IMR-90 (cell line): ENCODE data around the gene DHRS7C. TPM values are rescaled to one million over a fixed set of nuclear protein-coding genes. Genes with fewer than 3 reads are reported as not detected.

ENCODE experiments used
- ATAC-seq: fragments of 200-7000 bp; cut with Tn5 transposase; 2 replicates; pipeline ENCODE4 v1.9.1; 2020; ENCODE audit warnings: low read depth, mild to moderate bottlenecking, moderate library complexity
- BruUV-seq: library from RNA; stranded (reverse); fragments of 400-500 nt; replicated peaks from 2 replicates; lab custom pipeline; 2021; lab: Mats Ljungman, UMichigan
- CTCF ChIA-PET: fragments of 300-600 bp; formaldehyde crosslinking; extraction: SDS; loops from one replicate; lab custom pipeline; 2021; ENCODE audit warnings: antibody characterized with exemption; lab: Yijun Ruan, JAX
- POLR2A ChIA-PET: fragments of 300-600 bp; sonication (Branson Sonifier 250); formaldehyde crosslinking; loops from one replicate; lab custom pipeline; 2022; ENCODE audit warnings: antibody characterized with exemption; ENCODE audit not compliant: unreplicated experiment; lab: Charles Lee
- DNase-seq: peaks from one replicate; pipeline ENCODE4 v3.0.0; 2013
- H2AFZ ChIP-seq: replicated peaks from 2 replicates; pipeline ENCODE3; 2013; ENCODE audit warnings: low read length, mild to moderate bottlenecking; ENCODE audit not compliant: poor library complexity
- H2AK5ac ChIP-seq: 2 replicates; pipeline ENCODE4 v1.6.1; 2013; ENCODE audit warnings: low read depth, low read length, inconsistent platforms
- H2AK9ac ChIP-seq: replicated peaks from 2 replicates; pipeline ENCODE3; 2013; ENCODE audit warnings: mild to moderate bottlenecking, low read depth, low read length, moderate library complexity; ENCODE audit not compliant: poor library complexity
- H2BK120ac ChIP-seq: 2 replicates; pipeline ENCODE4 v1.6.1; 2013; ENCODE audit warnings: low read depth, low read length, inconsistent platforms
- H2BK15ac ChIP-seq: 3 replicates; pipeline ENCODE4 v1.6.1; 2013; ENCODE audit warnings: low read depth, low read length, inconsistent platforms
- H2BK20ac ChIP-seq: 2 replicates; pipeline ENCODE4 v1.6.1; 2013; ENCODE audit warnings: low read depth, mild to moderate bottlenecking, inconsistent platforms, low read length, moderate library complexity
- H2BK5ac ChIP-seq: 2 replicates; pipeline ENCODE4 v1.6.1; 2013; ENCODE audit warnings: mild to moderate bottlenecking, low read depth, low read length, inconsistent platforms; ENCODE audit not compliant: poor library complexity, severe bottlenecking
- H3K14ac ChIP-seq: replicated peaks from 2 replicates; pipeline ENCODE4 v1.6.1; 2013; ENCODE audit warnings: low read depth, low read length, inconsistent platforms
- H3K18ac ChIP-seq: 2 replicates; pipeline ENCODE4 v1.6.1; 2013; ENCODE audit warnings: low read depth, low read length, control low read depth
- H3K23ac ChIP-seq: 2 replicates; pipeline ENCODE4 v1.6.1; 2013; ENCODE audit warnings: low read depth, low read length, inconsistent platforms
- H3K27ac ChIP-seq: 2 replicates; pipeline ENCODE4 v1.5.1; 2013; ENCODE audit warnings: mild to moderate bottlenecking, control low read depth, low read length; ENCODE audit not compliant: insufficient read depth
- H3K27me3 ChIP-seq: 2 replicates; pipeline ENCODE4 v1.6.1; 2013; ENCODE audit warnings: low read length; ENCODE audit not compliant: control insufficient read depth, insufficient read depth
- H3K36me3 ChIP-seq: 2 replicates; pipeline ENCODE4 v1.6.1; 2013; ENCODE audit warnings: low read length, mixed read lengths; ENCODE audit not compliant: control insufficient read depth, insufficient read depth
- H3K4ac ChIP-seq: 2 replicates; pipeline ENCODE4 v1.6.1; 2013; ENCODE audit warnings: low read depth, low read length, inconsistent platforms
- H3K4me1 ChIP-seq: 2 replicates; pipeline ENCODE4 v1.6.1; 2013; ENCODE audit warnings: low read length, mixed read lengths; ENCODE audit not compliant: control insufficient read depth, insufficient read depth
- H3K4me2 ChIP-seq: 2 replicates; pipeline ENCODE4 v1.6.1; 2013; ENCODE audit warnings: low read depth, mild to moderate bottlenecking, control low read depth, low read length, moderate library complexity
- H3K4me3 ChIP-seq: 2 replicates; pipeline ENCODE4 v1.5.1; 2013; ENCODE audit warnings: low read depth, mild to moderate bottlenecking, control low read depth, low read length, moderate library complexity; ENCODE audit not compliant: insufficient read depth
- H3K56ac ChIP-seq: 2 replicates; pipeline ENCODE4 v1.6.1; 2013; ENCODE audit warnings: low read length, inconsistent platforms; ENCODE audit not compliant: insufficient read depth; ENCODE audit errors: extremely low read depth
- H3K79me1 ChIP-seq, 2 experiments: 2 replicates each; pipeline ENCODE4 v1.6.1; 2013; ENCODE audit warnings: low read length in 2 of 2, inconsistent platforms in 1 of 2, low read depth in 1 of 2
- H3K9ac ChIP-seq: 2 replicates; pipeline ENCODE4 v1.6.1; 2013; ENCODE audit warnings: low read depth, low read length, control low read depth
- H3K9me1 ChIP-seq: 2 replicates; pipeline ENCODE4 v1.6.1; 2013; ENCODE audit warnings: low read length, inconsistent platforms; ENCODE audit not compliant: insufficient read depth
- H3K9me3 ChIP-seq: 2 replicates; pipeline ENCODE4 v1.6.1; 2013; ENCODE audit warnings: low read length; ENCODE audit not compliant: control insufficient read depth, insufficient read depth
- H4K20me1 ChIP-seq: 2 replicates; pipeline ENCODE4 v1.6.1; 2013; ENCODE audit warnings: low read length, inconsistent platforms; ENCODE audit not compliant: insufficient read depth
- H4K5ac ChIP-seq: 2 replicates; pipeline ENCODE4 v1.6.1; 2013; ENCODE audit warnings: mild to moderate bottlenecking, low read depth, low read length, control low read depth
- H4K8ac ChIP-seq, 2 experiments: 2 replicates each; pipeline ENCODE4 v1.6.1; 2013; ENCODE audit warnings: low read depth in 2 of 2, low read length in 2 of 2, control low read depth in 1 of 2, inconsistent platforms in 1 of 2
- H4K91ac ChIP-seq: 2 replicates; pipeline ENCODE4 v1.6.1; 2013; ENCODE audit warnings: low read depth, low read length, inconsistent platforms; ENCODE audit not compliant: insufficient read depth
- BHLHE40 ChIP-seq: fragments of 150-350 bp; IDR thresholded peaks from 2 replicates; pipeline ENCODE4 v1.6.1; 2016; ENCODE audit warnings: mild to moderate bottlenecking, low read depth, low read length
- CEBPB ChIP-seq: IDR thresholded peaks from 2 replicates; pipeline ENCODE4 v1.6.1; 2012; ENCODE audit warnings: low read depth, low read length, improper control_type of control experiment
- CHD1 ChIP-seq: IDR thresholded peaks from 2 replicates; pipeline ENCODE4 v1.6.1; 2012; ENCODE audit warnings: low read depth, low read length, improper control_type of control experiment
- FOS ChIP-seq: fragments of 150-350 bp; IDR thresholded peaks from 2 replicates; pipeline ENCODE4 v1.6.1; 2016; ENCODE audit warnings: low read depth, low read length
- MAFK ChIP-seq: IDR thresholded peaks from 2 replicates; pipeline ENCODE4 v1.6.1; 2012; ENCODE audit warnings: low read depth, low read length, improper control_type of control experiment
- MAZ ChIP-seq: IDR thresholded peaks from 2 replicates; pipeline ENCODE4 v1.6.1; 2012; ENCODE audit warnings: low read depth, mild to moderate bottlenecking, low read length, improper control_type of control experiment, moderate library complexity, borderline replicate concordance
- MXI1 ChIP-seq: IDR thresholded peaks from 2 replicates; pipeline ENCODE4 v1.6.1; 2012; ENCODE audit warnings: low read depth, mild to moderate bottlenecking, low read length, moderate library complexity, borderline replicate concordance
- NFE2L2 ChIP-seq: fragments of 150-350 bp; IDR thresholded peaks from 2 replicates; pipeline ENCODE4 v1.6.1; 2016; ENCODE audit warnings: low read depth, mild to moderate bottlenecking, low read length
- POLR2A ChIP-seq: IDR thresholded peaks from 2 replicates; pipeline ENCODE4 v1.6.1; 2012; ENCODE audit warnings: mild to moderate bottlenecking, low read depth, low read length
- RAD21 ChIP-seq: IDR thresholded peaks from 2 replicates; pipeline ENCODE4 v1.6.1; 2012; ENCODE audit warnings: low read length, improper control_type of control experiment
- RCOR1 ChIP-seq: IDR thresholded peaks from 2 replicates; pipeline ENCODE4 v1.6.1; 2012; ENCODE audit warnings: mild to moderate bottlenecking, low read length, improper control_type of control experiment; ENCODE audit not compliant: insufficient replicate concordance
- RFX5 ChIP-seq: IDR thresholded peaks from 2 replicates; pipeline ENCODE4 v1.8.0; 2012; ENCODE audit warnings: low read depth, mild to moderate bottlenecking, low read length, moderate library complexity
- SMC3 ChIP-seq: fragments of 150-350 bp; IDR thresholded peaks from 2 replicates; pipeline ENCODE4 v1.6.1; 2016; ENCODE audit warnings: low read depth, mild to moderate bottlenecking, antibody characterized with exemption, low read length, moderate library complexity
- WGBS, 2 experiments: methylation state at CpG; one replicate each; pipeline versions ENCODE4 v1.1.5 to v1.1.7; 2013; ENCODE audit warnings: missing lambda C conversion rate in 2 of 2; ENCODE audit not compliant: insufficient read length in 1 of 2; ENCODE audit errors: extremely low coverage in 2 of 2; 5-methylcytosine and 5-hydroxymethylcytosine counted together
- dilution Hi-C: fragments of 300-500 bp; cut with HindIII; formaldehyde crosslinking; loops from one replicate; pipeline ENCODE4 v1.14.3; 2018; ENCODE audit warnings: low sequenced_read_pairs; ENCODE audit not compliant: unreplicated experiment
- in situ Hi-C: fragments of 300-500 bp; cut with MboI; formaldehyde crosslinking; loops from 3 replicates; pipeline ENCODE4 v1.14.3; 2019; ENCODE audit warnings: low sequenced_read_pairs, inconsistent platforms, mixed read lengths
- intact Hi-C: fragments of 100-400 bp; cut with micrococcal nuclease; formaldehyde crosslinking; loops from 2 replicates; pipeline ENCODE4 v1.10.0; 2022
- polyA plus RNA-seq, 3 experiments: library from polyadenylated mRNA; depleted of rRNA; stranded (reverse); fragments of >200 nt; gene quantifications; 2 replicates each; pipeline ENCODE4 v1.2.3, GENCODE V29; 2012; ENCODE audit warnings: low replicate concordance in 1 of 3
- total RNA-seq: library from RNA; depleted of rRNA; stranded (reverse); fragments of >200 nt; gene quantifications from 2 replicates; pipeline ENCODE4 v1.2.3, GENCODE V29; 2012
- TF ChIP-seq, protein P1 (sequence below): conservative IDR thresholded peaks from 2 replicates; pipeline ENCODE4 v1.5.1; 2012; ENCODE audit warnings: mild to moderate bottlenecking, low read depth, low read length, improper control_type of control experiment
- TF ChIP-seq, protein P2 (sequence below): fragments of 150-350 bp; IDR thresholded peaks from 2 replicates; pipeline ENCODE4 v1.6.1; 2017; ENCODE audit warnings: mild to moderate bottlenecking, antibody characterized with exemption, low read length, low read depth
- TF ChIP-seq, protein P3 (sequence below): fragments of 150-350 bp; IDR thresholded peaks from 2 replicates; pipeline ENCODE4 v1.6.1; 2016; ENCODE audit warnings: low read depth, mild to moderate bottlenecking, low read length, moderate library complexity, borderline replicate concordance

The DHRS7C gene
- total and polyA plus RNA-seq, 2 of the 4 experiments (the other 2 are of a cell fraction): not detected

DNA sequence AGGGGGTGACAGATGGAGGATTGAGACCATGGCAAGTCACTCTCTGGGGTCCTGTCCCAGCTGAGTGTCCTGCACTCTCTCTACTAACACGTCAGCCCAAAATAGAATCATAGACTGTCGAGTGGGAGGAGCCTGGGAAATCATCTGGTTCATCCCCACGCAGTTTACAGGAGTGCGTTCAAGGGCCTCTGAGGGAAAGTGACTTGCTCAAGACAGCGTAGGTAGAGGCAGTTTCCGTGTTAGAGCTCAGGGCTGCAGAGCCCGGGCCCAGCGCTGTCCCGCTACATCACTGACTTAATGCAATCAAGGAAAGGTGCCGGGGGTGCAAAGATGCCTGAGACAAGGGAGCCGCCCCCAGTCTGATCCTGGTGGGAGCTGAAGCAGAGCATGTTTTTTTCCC, 20.1 kb upstream of the DHRS7C start:
- WGBS, 2 experiments: 70% methylated on average over 5 of the region's 11 CpGs; no CpG with 5 or more reads in 1 of the 2 experiments
- Histone ChIP-seq H3K9me1 (no peaks in the 10 kb centered on the region), H4K8ac (no peak overlapping the region), H3K14ac (no peak overlapping the region), H2AK9ac (no peak overlapping the region), H2AK5ac (no peak overlapping the region), H4K91ac (no peak overlapping the region), H3K56ac (no peak overlapping the region), H3K18ac (no peak overlapping the region), H3K4ac (no peak overlapping the region), H2AFZ (no peak overlapping the region), H3K9ac (no peak overlapping the region), H3K4me2 (no peak overlapping the region), H2BK20ac (no peak overlapping the region), H3K4me1 (no peaks in the 10 kb centered on the region), H3K27me3 (no peaks in the 10 kb centered on the region), H3K4me3 (no peak overlapping the region), H2BK5ac (no peak overlapping the region), H3K36me3 (no peaks in the 10 kb centered on the region), H3K9me3 (peaks cover 4% of the 10 kb centered on the region; the same call in 1 of the 2 replicates), H4K5ac (no peak overlapping the region), H2BK120ac (no peak overlapping the region), H2BK15ac (no peak overlapping the region), H3K27ac (no peak overlapping the region), H3K23ac (no peak overlapping the region), H3K79me1 (no peaks in the 10 kb centered on the region), H4K20me1 (no peaks in the 10 kb centered on the region)
- dilution Hi-C loops (no loop called here), in situ Hi-C loops (no loop called here), intact Hi-C loops (no loop called here)
- no TSS peak for BruUV-seq
- ChIA-PET POLR2A (no interaction called here), CTCF (no interaction called here)
- TF ChIP-seq FOS: no peak
- TF ChIP-seq CHD1: no peak
- TF ChIP-seq CEBPB: no peak
- no peak for TF ChIP-seq BHLHE40
- no peak for TF ChIP-seq RFX5
- no peak for TF ChIP-seq POLR2A
- TF ChIP-seq, protein P1, sequence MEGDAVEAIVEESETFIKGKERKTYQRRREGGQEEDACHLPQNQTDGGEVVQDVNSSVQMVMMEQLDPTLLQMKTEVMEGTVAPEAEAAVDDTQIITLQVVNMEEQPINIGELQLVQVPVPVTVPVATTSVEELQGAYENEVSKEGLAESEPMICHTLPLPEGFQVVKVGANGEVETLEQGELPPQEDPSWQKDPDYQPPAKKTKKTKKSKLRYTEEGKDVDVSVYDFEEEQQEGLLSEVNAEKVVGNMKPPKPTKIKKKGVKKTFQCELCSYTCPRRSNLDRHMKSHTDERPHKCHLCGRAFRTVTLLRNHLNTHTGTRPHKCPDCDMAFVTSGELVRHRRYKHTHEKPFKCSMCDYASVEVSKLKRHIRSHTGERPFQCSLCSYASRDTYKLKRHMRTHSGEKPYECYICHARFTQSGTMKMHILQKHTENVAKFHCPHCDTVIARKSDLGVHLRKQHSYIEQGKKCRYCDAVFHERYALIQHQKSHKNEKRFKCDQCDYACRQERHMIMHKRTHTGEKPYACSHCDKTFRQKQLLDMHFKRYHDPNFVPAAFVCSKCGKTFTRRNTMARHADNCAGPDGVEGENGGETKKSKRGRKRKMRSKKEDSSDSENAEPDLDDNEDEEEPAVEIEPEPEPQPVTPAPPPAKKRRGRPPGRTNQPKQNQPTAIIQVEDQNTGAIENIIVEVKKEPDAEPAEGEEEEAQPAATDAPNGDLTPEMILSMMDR: no peak
- TF ChIP-seq MAZ: no peak
- TF ChIP-seq, protein P2, sequence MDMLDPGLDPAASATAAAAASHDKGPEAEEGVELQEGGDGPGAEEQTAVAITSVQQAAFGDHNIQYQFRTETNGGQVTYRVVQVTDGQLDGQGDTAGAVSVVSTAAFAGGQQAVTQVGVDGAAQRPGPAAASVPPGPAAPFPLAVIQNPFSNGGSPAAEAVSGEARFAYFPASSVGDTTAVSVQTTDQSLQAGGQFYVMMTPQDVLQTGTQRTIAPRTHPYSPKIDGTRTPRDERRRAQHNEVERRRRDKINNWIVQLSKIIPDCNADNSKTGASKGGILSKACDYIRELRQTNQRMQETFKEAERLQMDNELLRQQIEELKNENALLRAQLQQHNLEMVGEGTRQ: no peak
- no peak for TF ChIP-seq RAD21
- no peak for TF ChIP-seq SMC3
- no peak for TF ChIP-seq MAFK
- TF ChIP-seq, protein P3, sequence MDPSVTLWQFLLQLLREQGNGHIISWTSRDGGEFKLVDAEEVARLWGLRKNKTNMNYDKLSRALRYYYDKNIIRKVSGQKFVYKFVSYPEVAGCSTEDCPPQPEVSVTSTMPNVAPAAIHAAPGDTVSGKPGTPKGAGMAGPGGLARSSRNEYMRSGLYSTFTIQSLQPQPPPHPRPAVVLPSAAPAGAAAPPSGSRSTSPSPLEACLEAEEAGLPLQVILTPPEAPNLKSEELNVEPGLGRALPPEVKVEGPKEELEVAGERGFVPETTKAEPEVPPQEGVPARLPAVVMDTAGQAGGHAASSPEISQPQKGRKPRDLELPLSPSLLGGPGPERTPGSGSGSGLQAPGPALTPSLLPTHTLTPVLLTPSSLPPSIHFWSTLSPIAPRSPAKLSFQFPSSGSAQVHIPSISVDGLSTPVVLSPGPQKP: no peak
- TF ChIP-seq RCOR1: no peak
- no peak for TF ChIP-seq MXI1
- no peak for TF ChIP-seq NFE2L2
- DNase-seq: no peak
- ATAC-seq: no peak
